ENCODE results near the gene MNX1. TPM values are rescaled to one million over a fixed set of nuclear protein-coding genes. Genes with fewer than 3 reads are reported as not detected.

The MNX1 gene
- total and polyA plus RNA-seq, 2 of the 4 experiments (the other 2 are of a cell fraction), result not detected

DNA sequence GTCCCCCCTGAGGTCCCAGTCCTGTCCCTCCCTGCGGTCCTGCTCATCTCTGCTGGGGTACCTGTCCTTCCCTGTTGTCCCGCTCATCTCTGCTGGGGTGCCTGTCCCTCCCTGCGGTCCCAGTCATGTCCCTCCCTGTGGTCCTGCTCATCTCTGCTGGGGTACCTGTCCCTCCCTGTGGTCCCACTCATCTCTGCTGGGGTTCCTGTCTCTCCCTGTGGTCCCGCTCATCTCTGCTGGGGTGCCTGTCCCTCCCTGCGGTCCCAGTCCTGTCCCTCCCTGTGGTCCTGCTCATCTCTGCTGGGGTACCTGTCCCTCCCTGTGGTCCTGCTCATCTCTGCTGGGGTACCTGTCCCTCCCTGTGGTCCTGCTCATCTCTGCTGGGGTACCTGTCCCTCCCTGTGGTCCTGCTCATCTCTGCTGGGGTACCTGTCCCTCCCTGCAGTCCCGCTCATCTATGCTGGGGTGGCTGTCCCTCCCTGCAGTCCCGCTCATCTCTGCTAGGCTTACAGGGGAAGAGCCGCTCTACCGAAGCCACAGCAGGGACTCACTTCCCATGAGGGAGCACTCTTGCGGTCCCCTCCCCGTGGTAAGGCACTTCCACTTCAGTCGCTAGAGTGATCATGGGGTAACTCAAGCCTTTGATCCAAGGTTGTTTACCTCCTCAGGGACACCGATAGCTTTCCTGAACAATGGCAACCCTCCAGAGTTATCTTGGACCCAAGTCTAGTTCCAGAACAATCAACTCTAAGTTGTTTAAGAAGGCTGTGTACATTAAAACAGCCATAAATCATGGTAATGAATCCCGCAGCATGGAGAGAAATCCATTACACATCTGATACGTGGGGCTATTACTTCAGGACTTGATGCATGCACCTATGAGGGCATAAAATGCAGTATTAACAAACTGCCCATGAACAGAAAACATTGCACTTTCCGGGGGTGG is 46.8 kb upstream of the MNX1 start:
- no peak overlapping the region for H4K91ac ChIP-seq (ENCODE audit: insufficient read depth, low read depth, low read length)
- H2BK20ac ChIP-seq (ENCODE audit: low read depth, low read length), result no peak overlapping the region
- H2AFZ ChIP-seq (replicated peaks; ENCODE audit: low read length, poor library complexity), result no peak overlapping the region
- H4K20me1 ChIP-seq (ENCODE audit: insufficient read depth, low read length), result no peaks in the 10 kb centered on the region
- peaks cover 18% of the 10 kb centered on the region for H3K27me3 ChIP-seq (ENCODE audit: control insufficient read depth, insufficient read depth, low read length)
- ATAC-seq (ENCODE audit: low read depth) (no peak), DNase-seq (no peak)
- no peak overlapping the region for H3K14ac ChIP-seq (replicated peaks; ENCODE audit: low read depth, low read length)
- no peak overlapping the region for H3K56ac ChIP-seq (ENCODE audit: extremely low read depth, insufficient read depth, low read length)
- H3K23ac ChIP-seq (ENCODE audit: low read depth, low read length), result no peak overlapping the region
- H3K4ac ChIP-seq (ENCODE audit: low read depth, low read length), result no peak overlapping the region
- H2BK120ac ChIP-seq (ENCODE audit: low read depth, low read length), result no peak overlapping the region
- ChIA-PET CTCF (no interaction called here), POLR2A (ENCODE audit: unreplicated experiment) (no interaction called here)
- H3K18ac ChIP-seq (ENCODE audit: low read depth, low read length), result no peak overlapping the region
- no peaks in the 10 kb centered on the region for H3K4me1 ChIP-seq (ENCODE audit: control insufficient read depth, insufficient read depth, low read length)
- H3K9me1 ChIP-seq (ENCODE audit: insufficient read depth, low read length), result no peaks in the 10 kb centered on the region
- H3K27ac ChIP-seq (ENCODE audit: insufficient read depth, low read length), result no peak overlapping the region
- H4K5ac ChIP-seq (ENCODE audit: low read depth, low read length), result no peak overlapping the region
- dilution Hi-C loops (cut with HindIII; ENCODE audit: low sequenced_read_pairs, unreplicated experiment), result no loop called here
- 71% methylated on average over 5 of the region's 16 CpGs; no CpG with 5 or more reads in 1 of the 2 experiments for WGBS, 2 experiments (ENCODE audit: extremely low coverage in 2 of 2, insufficient read length in 1 of 2)
- no peak overlapping the region for H2BK5ac ChIP-seq (ENCODE audit: low read depth, low read length, poor library complexity, severe bottlenecking)
- TF ChIP-seq RAD21 (IDR thresholded peaks at IDR 0.05; ENCODE audit: low read length) (no peak), MXI1 (IDR thresholded peaks at IDR 0.05; ENCODE audit: borderline replicate concordance, low read depth, low read length) (no peak), RCOR1 (IDR thresholded peaks at IDR 0.05; ENCODE audit: insufficient replicate concordance, low read length) (no peak), POLR2A (IDR thresholded peaks at IDR 0.05; ENCODE audit: low read depth, low read length) (no peak), CEBPB (IDR thresholded peaks at IDR 0.05; ENCODE audit: low read depth, low read length) (no peak), SMC3 (IDR thresholded peaks at IDR 0.05; ENCODE audit: low read depth, low read length) (no peak), MAFK (IDR thresholded peaks at IDR 0.05; ENCODE audit: low read depth, low read length) (no peak), BHLHE40 (IDR thresholded peaks at IDR 0.05; ENCODE audit: low read depth, low read length) (no peak), FOS (IDR thresholded peaks at IDR 0.05; ENCODE audit: low read depth, low read length) (no peak), NFE2L2 (IDR thresholded peaks at IDR 0.05; ENCODE audit: low read depth, low read length) (no peak), MAZ (IDR thresholded peaks at IDR 0.05; ENCODE audit: borderline replicate concordance, low read depth, low read length) (no peak), RFX5 (IDR thresholded peaks at IDR 0.05; ENCODE audit: low read depth, low read length) (no peak)
- TF ChIP-seq, protein P1, sequence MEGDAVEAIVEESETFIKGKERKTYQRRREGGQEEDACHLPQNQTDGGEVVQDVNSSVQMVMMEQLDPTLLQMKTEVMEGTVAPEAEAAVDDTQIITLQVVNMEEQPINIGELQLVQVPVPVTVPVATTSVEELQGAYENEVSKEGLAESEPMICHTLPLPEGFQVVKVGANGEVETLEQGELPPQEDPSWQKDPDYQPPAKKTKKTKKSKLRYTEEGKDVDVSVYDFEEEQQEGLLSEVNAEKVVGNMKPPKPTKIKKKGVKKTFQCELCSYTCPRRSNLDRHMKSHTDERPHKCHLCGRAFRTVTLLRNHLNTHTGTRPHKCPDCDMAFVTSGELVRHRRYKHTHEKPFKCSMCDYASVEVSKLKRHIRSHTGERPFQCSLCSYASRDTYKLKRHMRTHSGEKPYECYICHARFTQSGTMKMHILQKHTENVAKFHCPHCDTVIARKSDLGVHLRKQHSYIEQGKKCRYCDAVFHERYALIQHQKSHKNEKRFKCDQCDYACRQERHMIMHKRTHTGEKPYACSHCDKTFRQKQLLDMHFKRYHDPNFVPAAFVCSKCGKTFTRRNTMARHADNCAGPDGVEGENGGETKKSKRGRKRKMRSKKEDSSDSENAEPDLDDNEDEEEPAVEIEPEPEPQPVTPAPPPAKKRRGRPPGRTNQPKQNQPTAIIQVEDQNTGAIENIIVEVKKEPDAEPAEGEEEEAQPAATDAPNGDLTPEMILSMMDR (conservative IDR thresholded peaks at IDR 0.05; ENCODE audit: low read depth, low read length), result no peak
- no peak overlapping the region for H3K9ac ChIP-seq (ENCODE audit: low read depth, low read length)
- H4K8ac ChIP-seq (ENCODE audit: low read depth in 2 of 2, low read length in 2 of 2), result no peak overlapping the region
- BruUV-seq (replicated peaks), result no TSS peak
- in situ Hi-C loops (cut with MboI; ENCODE audit: low sequenced_read_pairs), result no loop called here
- H2AK5ac ChIP-seq (ENCODE audit: low read depth, low read length), result no peak overlapping the region
- no peak overlapping the region for H3K4me3 ChIP-seq (ENCODE audit: insufficient read depth, low read depth, low read length)
- no peak overlapping the region for H2AK9ac ChIP-seq (replicated peaks; ENCODE audit: low read depth, low read length, poor library complexity)
- H3K9me3 ChIP-seq (ENCODE audit: control insufficient read depth, insufficient read depth, low read length), result peaks cover 2% of the 10 kb centered on the region; the same call in 1 of the 2 replicates
- H3K36me3 ChIP-seq (ENCODE audit: control insufficient read depth, insufficient read depth, low read length), result no peaks in the 10 kb centered on the region
- H3K4me2 ChIP-seq (ENCODE audit: low read depth, low read length), result no peak overlapping the region
- no peaks in the 10 kb centered on the region for H3K79me1 ChIP-seq (ENCODE audit: low read depth in 1 of 2, low read length in 2 of 2)
- intact Hi-C loops (cut with micrococcal nuclease), result no loop called here
- no peak overlapping the region for H2BK15ac ChIP-seq (ENCODE audit: low read depth, low read length)

Measured in IMR-90 (cell line).